ENCODE measurements around the gene NFATC2.

Gene NFATC2

DNA sequence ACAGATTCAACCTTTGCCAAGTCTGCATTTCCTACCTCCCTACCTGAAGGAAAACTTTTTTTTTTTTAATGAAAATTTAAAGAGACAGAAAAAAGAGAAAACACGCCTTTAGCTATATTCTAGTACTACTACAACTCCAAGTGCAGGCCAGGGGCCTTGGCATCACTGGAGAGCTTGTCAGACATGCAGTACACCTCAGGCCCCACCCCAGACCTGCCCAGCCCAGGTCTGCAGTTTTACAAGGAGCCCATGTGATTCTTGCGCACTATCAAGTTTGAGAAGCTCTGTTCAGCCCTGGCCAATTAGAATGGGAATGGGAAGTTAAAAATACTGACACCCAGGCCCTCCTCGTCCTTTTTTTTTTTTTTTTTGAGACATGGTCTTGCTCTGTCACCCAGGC, 85.0 kb downstream of the NFATC2 start:
- no peaks in the 10 kb centered on the region for H3K27me3 ChIP-seq (ENCODE audit: insufficient read depth, low read length, poor library complexity, severe bottlenecking)
- H3K9me3 ChIP-seq (ENCODE audit: insufficient read depth, low read depth, low read length), result no peaks in the 10 kb centered on the region
- peaks cover 63% of the 10 kb centered on the region for H3K36me3 ChIP-seq (ENCODE audit: insufficient read depth, low read length)
- peaks cover 9% of the 10 kb centered on the region for H3K4me1 ChIP-seq (ENCODE audit: insufficient read depth, low read length, poor library complexity, severe bottlenecking)
- H3K9ac ChIP-seq (ENCODE audit: low read depth, low read length, poor library complexity, severe bottlenecking), result no peak overlapping the region
- no peaks in the 10 kb centered on the region for H3F3A ChIP-seq (ENCODE audit: low read depth)
- H3K4me3 ChIP-seq (ENCODE audit: low read length, poor library complexity, severe bottlenecking), result no peak overlapping the region
- no peak overlapping the region for H3K4me2 ChIP-seq (ENCODE audit: low read depth, low read length, poor library complexity, severe bottlenecking)
- no peak overlapping the region for H2AFZ ChIP-seq (ENCODE audit: low read length)
- no peaks in the 10 kb centered on the region for H3K79me2 ChIP-seq (ENCODE audit: insufficient read depth, low read length)
- no peaks in the 10 kb centered on the region for H3K9me2 ChIP-seq (replicated peaks; ENCODE audit: low read depth, low read length)
- H4K20me1 ChIP-seq (ENCODE audit: insufficient read depth, low read length, poor library complexity, severe bottlenecking), result no peaks in the 10 kb centered on the region
- TF ChIP-seq, protein P1, sequence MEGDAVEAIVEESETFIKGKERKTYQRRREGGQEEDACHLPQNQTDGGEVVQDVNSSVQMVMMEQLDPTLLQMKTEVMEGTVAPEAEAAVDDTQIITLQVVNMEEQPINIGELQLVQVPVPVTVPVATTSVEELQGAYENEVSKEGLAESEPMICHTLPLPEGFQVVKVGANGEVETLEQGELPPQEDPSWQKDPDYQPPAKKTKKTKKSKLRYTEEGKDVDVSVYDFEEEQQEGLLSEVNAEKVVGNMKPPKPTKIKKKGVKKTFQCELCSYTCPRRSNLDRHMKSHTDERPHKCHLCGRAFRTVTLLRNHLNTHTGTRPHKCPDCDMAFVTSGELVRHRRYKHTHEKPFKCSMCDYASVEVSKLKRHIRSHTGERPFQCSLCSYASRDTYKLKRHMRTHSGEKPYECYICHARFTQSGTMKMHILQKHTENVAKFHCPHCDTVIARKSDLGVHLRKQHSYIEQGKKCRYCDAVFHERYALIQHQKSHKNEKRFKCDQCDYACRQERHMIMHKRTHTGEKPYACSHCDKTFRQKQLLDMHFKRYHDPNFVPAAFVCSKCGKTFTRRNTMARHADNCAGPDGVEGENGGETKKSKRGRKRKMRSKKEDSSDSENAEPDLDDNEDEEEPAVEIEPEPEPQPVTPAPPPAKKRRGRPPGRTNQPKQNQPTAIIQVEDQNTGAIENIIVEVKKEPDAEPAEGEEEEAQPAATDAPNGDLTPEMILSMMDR (conservative IDR thresholded peaks at IDR 0.05; ENCODE audit: low read length), result no peak
- no peak for TF ChIP-seq EZH2phosphoT487 (IDR thresholded peaks at IDR 0.05; ENCODE audit: borderline replicate concordance)

DNA sequence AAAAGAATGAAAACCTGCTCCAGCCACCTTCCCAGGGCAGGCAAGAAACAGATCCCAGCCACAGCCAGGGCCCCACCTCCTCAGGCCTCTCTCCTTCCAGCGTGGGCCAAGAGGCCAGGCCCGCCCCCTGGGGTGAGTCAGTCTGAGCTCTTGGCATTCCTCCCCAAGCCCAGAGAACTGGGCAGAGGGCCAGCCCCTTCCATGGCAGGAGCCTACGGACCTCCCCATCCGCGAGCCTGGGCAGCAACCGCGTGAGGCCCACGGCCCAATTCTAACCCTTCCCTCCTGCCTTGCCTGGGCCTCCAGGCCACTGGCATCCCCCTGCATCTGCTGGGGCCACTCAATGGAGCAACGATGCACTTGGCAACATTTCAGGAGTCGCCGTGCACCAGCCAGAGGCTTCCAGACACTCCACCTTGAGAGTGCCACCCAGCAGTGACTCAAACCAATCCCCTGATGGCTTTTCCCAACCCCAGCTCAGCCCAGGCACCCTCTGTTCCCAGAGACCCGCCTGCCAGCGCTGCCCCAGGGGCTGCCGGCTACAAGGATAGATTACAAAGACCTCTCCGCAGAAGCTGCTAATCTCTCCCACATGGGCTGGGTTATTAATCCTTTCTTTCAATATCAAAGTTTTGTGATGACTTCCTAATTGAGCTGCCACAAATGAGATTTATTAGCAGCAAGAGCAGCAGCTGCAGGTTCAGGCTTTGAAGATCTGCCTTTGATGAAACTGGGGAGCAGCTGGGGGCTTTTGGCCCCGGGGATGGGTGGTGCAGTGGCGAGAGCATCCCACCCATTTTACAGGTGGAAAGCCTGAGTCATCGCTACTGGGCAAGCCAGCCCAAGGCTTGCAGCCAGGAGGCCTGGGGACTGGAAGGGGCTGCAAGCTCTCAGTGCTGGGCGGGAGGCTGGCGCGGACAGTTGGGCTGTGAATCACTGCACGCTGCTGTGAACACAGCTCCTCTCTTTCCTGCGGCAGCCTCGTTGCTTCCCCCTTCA, 85.7 kb downstream of the NFATC2 start:
- H3K9me2 ChIP-seq (replicated peaks; ENCODE audit: low read depth, low read length), result no peaks in the 10 kb centered on the region
- no peaks in the 10 kb centered on the region for H3K79me2 ChIP-seq (ENCODE audit: insufficient read depth, low read length)
- no peak overlapping the region for H3K4me3 ChIP-seq (ENCODE audit: low read length, poor library complexity, severe bottlenecking)
- no peak overlapping the region for H3K4me2 ChIP-seq (ENCODE audit: low read depth, low read length, poor library complexity, severe bottlenecking)
- H3K27me3 ChIP-seq (ENCODE audit: insufficient read depth, low read length, poor library complexity, severe bottlenecking), result no peaks in the 10 kb centered on the region
- no peaks in the 10 kb centered on the region for H3K9me3 ChIP-seq (ENCODE audit: insufficient read depth, low read depth, low read length)
- H3K4me1 ChIP-seq (ENCODE audit: insufficient read depth, low read length, poor library complexity, severe bottlenecking), result peaks cover 9% of the 10 kb centered on the region
- H2AFZ ChIP-seq (ENCODE audit: low read length), result no peak overlapping the region
- TF ChIP-seq, protein P1 (conservative IDR thresholded peaks at IDR 0.05; ENCODE audit: low read length), result no peak
- no peak for TF ChIP-seq EZH2phosphoT487 (IDR thresholded peaks at IDR 0.05; ENCODE audit: borderline replicate concordance)
- no peak overlapping the region for H3K9ac ChIP-seq (ENCODE audit: low read depth, low read length, poor library complexity, severe bottlenecking)
- H3F3A ChIP-seq (ENCODE audit: low read depth), result no peaks in the 10 kb centered on the region
- no peaks in the 10 kb centered on the region for H4K20me1 ChIP-seq (ENCODE audit: insufficient read depth, low read length, poor library complexity, severe bottlenecking)
- peaks cover 67% of the 10 kb centered on the region for H3K36me3 ChIP-seq (ENCODE audit: insufficient read depth, low read length)

DNA sequence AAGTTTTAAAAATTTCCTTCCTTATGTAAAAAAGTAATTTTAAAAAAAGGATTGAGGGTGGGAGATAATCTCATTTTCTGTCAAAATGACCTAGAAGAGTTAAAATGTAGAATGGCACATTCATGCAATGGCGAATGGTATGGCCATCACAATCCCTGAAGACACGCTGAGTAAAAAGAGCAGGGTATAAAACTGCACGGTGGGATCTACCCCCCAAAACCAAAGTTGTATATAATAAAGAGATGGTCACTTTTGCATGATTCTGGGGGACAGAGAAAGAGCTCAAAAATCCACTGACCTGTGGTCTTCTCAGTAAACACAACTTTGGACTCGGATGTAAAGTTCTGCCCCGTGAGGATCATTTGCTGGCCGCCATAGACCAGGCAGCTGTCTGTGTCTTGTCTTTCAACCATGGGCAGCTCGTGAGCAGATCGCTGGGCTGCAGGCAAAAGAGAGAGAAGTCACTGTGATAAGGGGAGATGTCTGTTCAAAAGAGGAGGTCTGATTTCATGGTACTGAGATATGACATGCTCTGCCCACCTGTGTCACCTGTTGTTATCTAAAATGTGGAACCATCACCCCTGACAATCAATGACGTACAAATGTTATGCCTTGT, 88.2 kb downstream of the NFATC2 start:
- peaks cover 64% of the 10 kb centered on the region for H3K36me3 ChIP-seq (ENCODE audit: insufficient read depth, low read length)

More for the DNA sequence above, 88.2 kb downstream of the NFATC2 start:
- Histone ChIP-seq H3F3A (ENCODE audit: low read depth) (no peaks in the 10 kb centered on the region), H3K9me2 (replicated peaks; ENCODE audit: low read depth, low read length) (no peaks in the 10 kb centered on the region), H3K79me2 (ENCODE audit: insufficient read depth, low read length) (no peaks in the 10 kb centered on the region), H3K9ac (ENCODE audit: low read depth, low read length, poor library complexity, severe bottlenecking) (no peak overlapping the region), H3K4me3 (ENCODE audit: low read length, poor library complexity, severe bottlenecking) (no peak overlapping the region), H3K9me3 (ENCODE audit: insufficient read depth, low read depth, low read length) (no peaks in the 10 kb centered on the region), H3K27me3 (ENCODE audit: insufficient read depth, low read length, poor library complexity, severe bottlenecking) (no peaks in the 10 kb centered on the region), H3K4me1 (ENCODE audit: insufficient read depth, low read length, poor library complexity, severe bottlenecking) (peaks cover 9% of the 10 kb centered on the region), H3K4me2 (ENCODE audit: low read depth, low read length, poor library complexity, severe bottlenecking) (no peak overlapping the region), H4K20me1 (ENCODE audit: insufficient read depth, low read length, poor library complexity, severe bottlenecking) (no peaks in the 10 kb centered on the region), H2AFZ (ENCODE audit: low read length) (no peak overlapping the region)
- TF ChIP-seq EZH2phosphoT487 (IDR thresholded peaks at IDR 0.05; ENCODE audit: borderline replicate concordance), result no peak
- TF ChIP-seq, protein P1 (conservative IDR thresholded peaks at IDR 0.05; ENCODE audit: low read length), result no peak
